Nephron (organoid): Measurements from ENCODE around the gene RYR2.

ENCODE experiments used
- H3K27ac Mint-ChIP-seq, 3 experiments: 2 replicates each; pipeline ENCODE4 v1.8.0; 2020; ENCODE audit warnings: mixed read lengths in 3 of 3, mild to moderate bottlenecking in 2 of 3, moderate library complexity in 1 of 3
- H3K27me3 Mint-ChIP-seq: 2 replicates; pipeline ENCODE4 v1.8.0; 2021; ENCODE audit warnings: low read depth, mild to moderate bottlenecking, moderate library complexity, mixed read lengths
- H3K36me3 Mint-ChIP-seq: 2 replicates; pipeline ENCODE4 v1.8.0; 2020; ENCODE audit warnings: low read depth, mixed read lengths
- H3K4me1 Mint-ChIP-seq: 2 replicates; pipeline ENCODE4 v1.8.0; 2020; ENCODE audit warnings: mixed read lengths
- H3K4me3 Mint-ChIP-seq, 3 experiments: 2 replicates each; pipeline ENCODE4 v1.8.0; 2020; ENCODE audit warnings: mild to moderate bottlenecking in 3 of 3, mixed read lengths in 3 of 3, moderate library complexity in 2 of 3
- H3K9me3 Mint-ChIP-seq: 2 replicates; pipeline ENCODE4 v1.8.0; 2020; ENCODE audit warnings: mixed read lengths
- TF ChIP-seq, protein P1 (sequence below), 3 experiments: fragments of 200-600 bp; sonication (generic); IDR thresholded peaks; one replicate each; pipeline ENCODE4 v1.5.0; 2021; ENCODE audit warnings: antibody characterized with exemption in 3 of 3; ENCODE audit not compliant: unreplicated experiment in 3 of 3

RYR2 gene

DNA sequence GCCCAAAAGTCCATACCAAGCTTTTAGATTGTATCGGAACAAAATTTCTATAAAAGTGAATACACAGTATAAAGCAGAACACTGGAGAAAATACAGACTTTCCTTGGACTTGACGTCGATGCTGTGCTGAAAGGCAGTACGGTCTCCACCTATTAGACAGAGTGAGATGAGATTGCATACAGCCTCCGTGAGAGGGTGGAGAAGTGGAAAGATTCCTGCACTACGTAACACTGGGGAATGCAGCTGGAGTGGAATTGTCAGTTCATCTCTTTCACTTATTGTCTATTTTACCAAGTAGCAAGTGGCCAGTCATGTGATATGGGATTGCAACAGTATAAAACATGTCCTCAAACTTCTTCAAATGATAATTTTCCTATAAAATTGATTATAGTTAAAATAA is 639.2 kb downstream of the RYR2 start:
- H3K27ac Mint-ChIP-seq, result no peak overlapping the region
- no peak overlapping the region for H3K4me3 Mint-ChIP-seq
- no peaks in the 10 kb centered on the region for H3K9me3 Mint-ChIP-seq
- H3K27me3 Mint-ChIP-seq, result peaks cover 1% of the 10 kb centered on the region
- H3K36me3 Mint-ChIP-seq, result no peaks in the 10 kb centered on the region
- TF ChIP-seq, protein P1, sequence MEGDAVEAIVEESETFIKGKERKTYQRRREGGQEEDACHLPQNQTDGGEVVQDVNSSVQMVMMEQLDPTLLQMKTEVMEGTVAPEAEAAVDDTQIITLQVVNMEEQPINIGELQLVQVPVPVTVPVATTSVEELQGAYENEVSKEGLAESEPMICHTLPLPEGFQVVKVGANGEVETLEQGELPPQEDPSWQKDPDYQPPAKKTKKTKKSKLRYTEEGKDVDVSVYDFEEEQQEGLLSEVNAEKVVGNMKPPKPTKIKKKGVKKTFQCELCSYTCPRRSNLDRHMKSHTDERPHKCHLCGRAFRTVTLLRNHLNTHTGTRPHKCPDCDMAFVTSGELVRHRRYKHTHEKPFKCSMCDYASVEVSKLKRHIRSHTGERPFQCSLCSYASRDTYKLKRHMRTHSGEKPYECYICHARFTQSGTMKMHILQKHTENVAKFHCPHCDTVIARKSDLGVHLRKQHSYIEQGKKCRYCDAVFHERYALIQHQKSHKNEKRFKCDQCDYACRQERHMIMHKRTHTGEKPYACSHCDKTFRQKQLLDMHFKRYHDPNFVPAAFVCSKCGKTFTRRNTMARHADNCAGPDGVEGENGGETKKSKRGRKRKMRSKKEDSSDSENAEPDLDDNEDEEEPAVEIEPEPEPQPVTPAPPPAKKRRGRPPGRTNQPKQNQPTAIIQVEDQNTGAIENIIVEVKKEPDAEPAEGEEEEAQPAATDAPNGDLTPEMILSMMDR (IDR thresholded peaks at IDR 0.05; ENCODE audit: unreplicated experiment in 3 of 3), result no peak
- no peaks in the 10 kb centered on the region for H3K4me1 Mint-ChIP-seq

DNA sequence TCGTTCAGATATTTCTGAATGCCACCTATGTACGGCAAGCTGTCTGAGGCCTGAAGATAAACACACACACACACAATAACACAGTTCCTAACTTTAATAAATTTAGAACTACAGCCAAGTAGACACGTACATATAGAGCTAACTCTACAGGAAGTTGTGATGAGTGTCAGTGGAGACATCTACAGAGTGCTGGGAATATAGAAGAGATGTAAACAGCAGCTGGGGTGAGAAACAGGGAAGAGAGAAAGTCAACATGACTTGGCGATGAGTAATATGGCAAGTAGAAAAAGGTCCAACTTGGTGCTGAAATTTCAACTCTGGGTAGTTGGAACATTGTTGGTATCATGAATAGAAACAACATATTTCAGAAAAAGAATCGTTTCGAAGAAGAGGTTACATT is 642.3 kb downstream of the RYR2 start:
- no peak overlapping the region for H3K4me3 Mint-ChIP-seq
- no peaks in the 10 kb centered on the region for H3K4me1 Mint-ChIP-seq
- peaks cover 4% of the 10 kb centered on the region for H3K27me3 Mint-ChIP-seq
- no peaks in the 10 kb centered on the region for H3K9me3 Mint-ChIP-seq
- no peak overlapping the region for H3K27ac Mint-ChIP-seq
- TF ChIP-seq, protein P1 (IDR thresholded peaks at IDR 0.05; ENCODE audit: unreplicated experiment in 3 of 3), result no peak
- no peaks in the 10 kb centered on the region for H3K36me3 Mint-ChIP-seq

DNA sequence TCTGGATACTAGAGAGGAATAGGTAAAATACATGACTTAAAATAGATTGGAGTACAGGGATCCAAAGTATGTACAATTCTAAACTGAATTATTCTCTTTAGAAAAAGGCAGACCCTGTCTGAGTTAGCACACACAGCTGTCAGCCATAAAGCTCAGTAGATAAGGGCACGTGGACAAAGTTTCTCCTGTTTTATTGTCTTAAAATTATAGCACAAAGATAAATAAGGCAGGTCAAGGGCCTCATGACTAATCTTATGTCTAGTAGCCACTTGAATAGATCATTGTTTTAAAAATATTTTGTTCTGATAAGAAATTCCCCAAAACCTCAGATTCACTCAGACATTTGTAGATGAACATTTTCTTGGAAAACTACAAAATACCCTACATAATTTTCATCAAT is 643.6 kb downstream of the RYR2 start:
- TF ChIP-seq, protein P1 (IDR thresholded peaks at IDR 0.05; ENCODE audit: unreplicated experiment in 3 of 3), result no peak
- Mint-ChIP-seq H3K27me3 (peaks cover 4% of the 10 kb centered on the region), H3K9me3 (no peaks in the 10 kb centered on the region), H3K4me3 (no peak overlapping the region), H3K4me1 (no peaks in the 10 kb centered on the region), H3K27ac (no peak overlapping the region), H3K36me3 (no peaks in the 10 kb centered on the region)

DNA sequence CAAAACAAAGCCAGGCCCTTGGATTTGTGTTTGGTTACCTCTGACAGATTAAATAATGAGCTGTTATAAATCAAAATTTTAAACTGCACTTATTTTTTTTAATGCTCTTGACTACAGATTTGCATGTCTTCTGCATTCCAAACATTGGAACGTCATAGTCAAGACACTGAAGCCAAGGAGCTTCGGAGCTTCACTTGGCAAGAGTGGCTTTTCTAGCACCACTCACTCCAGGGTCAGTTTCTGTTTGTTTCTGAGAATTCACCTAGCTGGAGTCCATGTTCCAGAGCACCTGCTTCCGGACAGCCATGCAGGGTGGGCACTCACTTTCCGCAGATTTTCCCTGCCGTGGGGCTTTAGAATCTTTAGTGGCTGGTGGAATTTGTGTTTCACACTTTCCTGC is 645.8 kb downstream of the RYR2 start:
- Mint-ChIP-seq H3K4me3 (no peak overlapping the region), H3K4me1 (no peaks in the 10 kb centered on the region), H3K27ac (no peak overlapping the region), H3K36me3 (no peaks in the 10 kb centered on the region), H3K27me3 (peaks cover 4% of the 10 kb centered on the region), H3K9me3 (no peaks in the 10 kb centered on the region)
- TF ChIP-seq, protein P1 (IDR thresholded peaks at IDR 0.05; ENCODE audit: unreplicated experiment in 3 of 3), result no peak

DNA sequence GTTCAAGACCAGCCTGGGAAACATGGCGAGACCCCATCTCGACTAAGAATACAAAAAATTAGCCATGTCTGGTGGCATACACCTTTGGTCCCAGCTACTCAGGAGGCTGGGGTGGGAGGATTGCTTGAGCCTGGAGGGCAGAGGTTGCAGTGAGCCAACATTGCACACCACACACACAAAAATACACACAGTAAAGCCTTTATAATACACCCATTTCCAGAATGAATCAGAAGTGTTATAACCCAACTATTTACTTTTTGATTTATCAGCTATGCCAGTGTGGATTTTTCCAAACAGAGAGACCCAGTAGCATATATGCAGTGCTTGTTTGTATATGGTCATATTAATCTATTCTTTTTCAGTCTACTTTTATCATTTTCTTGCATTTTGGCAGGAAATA is 648.7 kb downstream of the RYR2 start:
- H3K9me3 Mint-ChIP-seq, result no peaks in the 10 kb centered on the region
- no peak overlapping the region for H3K4me3 Mint-ChIP-seq
- H3K27ac Mint-ChIP-seq, result no peak overlapping the region
- no peaks in the 10 kb centered on the region for H3K4me1 Mint-ChIP-seq
- TF ChIP-seq, protein P1 (IDR thresholded peaks at IDR 0.05; ENCODE audit: unreplicated experiment in 3 of 3), result no peak
- peaks cover 4% of the 10 kb centered on the region for H3K27me3 Mint-ChIP-seq
- no peaks in the 10 kb centered on the region for H3K36me3 Mint-ChIP-seq

DNA sequence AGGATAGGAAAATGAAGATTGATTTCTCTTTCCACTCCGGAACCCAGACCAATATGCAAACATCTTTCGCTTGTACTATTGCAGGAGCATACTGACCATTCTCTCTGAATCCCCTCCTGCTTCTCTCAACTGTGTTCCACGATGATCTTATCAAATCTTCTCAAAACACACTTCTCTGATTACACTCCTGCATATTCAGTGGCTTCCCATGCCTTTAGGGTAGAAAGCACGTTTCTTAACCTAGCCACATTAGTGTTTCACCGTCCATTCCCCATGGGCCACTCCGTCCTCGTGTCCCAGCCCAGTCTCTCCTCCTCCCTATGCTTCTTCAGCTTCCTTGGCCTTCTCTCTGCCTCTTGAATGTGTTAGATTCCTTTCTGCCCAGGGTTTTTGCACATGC is 650.3 kb downstream of the RYR2 start:
- H3K36me3 Mint-ChIP-seq, result no peaks in the 10 kb centered on the region
- no peaks in the 10 kb centered on the region for H3K9me3 Mint-ChIP-seq
- TF ChIP-seq, protein P1 (IDR thresholded peaks at IDR 0.05; ENCODE audit: unreplicated experiment in 3 of 3), result no peak
- H3K4me1 Mint-ChIP-seq, result no peaks in the 10 kb centered on the region
- no peaks in the 10 kb centered on the region for H3K27me3 Mint-ChIP-seq
- H3K4me3 Mint-ChIP-seq, result no peak overlapping the region
- H3K27ac Mint-ChIP-seq, result no peak overlapping the region
